HL-60/S4 treated with retinoic acid at 250 ng/mL for 4 days and 3 days (cell line): Measurements from ENCODE around the gene NDUFA11.

Experiments
- in situ Hi-C: fragments of 300-500 bp; cut with MboI; formaldehyde crosslinking; loops from 2 replicates; pipeline ENCODE4 v1.7.0; 2022; ENCODE audit warnings: low sequenced_read_pairs

The NDUFA11 gene

GRCh38 chr19:5932609-5933262 is 29.1 kb upstream of the NDUFA11 start:
- in situ Hi-C loops, result no loop called here

GRCh38 chr19:5932146-5932545 is 28.6 kb upstream of the NDUFA11 start:
- in situ Hi-C loops, result no loop called here

DNA sequence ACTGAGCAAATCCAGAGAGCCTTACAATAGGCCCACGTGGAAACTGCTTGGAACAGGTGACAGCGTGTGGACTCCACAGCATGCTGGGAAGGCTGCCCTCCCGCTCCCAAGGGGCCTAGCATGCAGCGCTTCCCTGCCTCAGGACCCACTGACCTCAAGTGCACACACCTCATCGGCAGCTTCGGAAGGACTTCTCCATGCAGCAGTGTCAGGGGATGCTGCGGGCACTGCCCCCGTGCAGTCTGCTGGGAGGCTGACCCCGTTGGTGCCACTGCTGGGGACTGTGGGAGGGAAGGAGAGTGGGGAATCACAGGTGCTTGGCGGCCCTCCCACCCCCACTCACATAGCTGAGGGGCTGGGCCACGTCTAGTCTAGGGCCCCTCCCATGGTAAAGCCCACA is 27.7 kb upstream of the NDUFA11 start:
- in situ Hi-C loops, result no loop called here

DNA sequence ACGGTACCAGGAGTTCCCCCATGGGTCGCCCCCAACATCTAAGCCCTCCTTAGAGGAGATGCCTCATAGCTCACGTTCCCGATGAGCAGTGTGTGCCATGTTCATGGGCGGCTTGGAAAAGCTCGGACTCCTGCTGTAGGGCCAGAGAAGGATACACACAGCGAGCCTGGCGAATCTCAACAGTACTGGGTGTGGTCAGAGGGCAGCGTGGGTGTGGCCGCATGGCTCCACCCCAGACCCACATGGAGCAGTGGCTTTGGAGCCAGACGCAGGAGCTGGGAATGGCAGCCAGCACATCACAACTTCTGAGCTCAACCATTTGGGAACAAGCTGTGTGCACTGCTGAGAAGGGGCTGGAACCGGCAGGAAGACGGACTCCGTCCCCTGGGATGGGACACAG is 26.0 kb upstream of the NDUFA11 start:
- in situ Hi-C loops, result no loop called here

GRCh38 chr19:5929179-5929578 is 25.6 kb upstream of the NDUFA11 start:
- in situ Hi-C loops, result no loop called here

DNA sequence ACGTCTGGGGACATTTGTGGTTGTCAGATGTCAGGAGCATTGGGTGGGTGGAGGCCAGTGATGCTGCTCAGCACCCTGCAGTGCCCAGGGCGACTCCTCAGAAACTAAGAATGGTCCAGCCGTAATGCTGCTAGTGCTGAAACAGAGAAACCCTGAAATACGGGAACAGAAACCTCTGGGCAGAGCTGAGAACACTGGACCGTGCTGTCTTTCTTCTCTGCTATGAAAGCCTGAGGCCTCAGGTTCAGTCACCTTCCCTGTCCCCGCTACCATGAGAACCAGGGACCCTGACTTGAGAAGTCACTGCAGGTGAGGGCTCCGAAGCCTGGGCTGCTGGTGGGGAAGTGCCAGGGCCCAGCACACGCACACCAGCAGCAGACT is 23.8 kb upstream of the NDUFA11 start:
- in situ Hi-C loops, result no loop called here

GRCh38 chr19:5926641-5927440 is 23.3 kb upstream of the NDUFA11 start:
- in situ Hi-C loops, result no loop called here

- in situ Hi-C loops, result no loop called here
Observed at GRCh38 chr19:5925830-5926427, 22.3 kb upstream of the NDUFA11 start.

GRCh38 chr19:5923356-5923755 is 19.8 kb upstream of the NDUFA11 start:
- in situ Hi-C loops, result no loop called here

- in situ Hi-C loops, result no loop called here
Observed at GRCh38 chr19:5922161-5922545, 18.6 kb upstream of the NDUFA11 start.

- in situ Hi-C loops, result no loop called here
Observed at GRCh38 chr19:5921516-5922160, 18.0 kb upstream of the NDUFA11 start.

- in situ Hi-C loops, result no loop called here
Observed at GRCh38 chr19:5918463-5919079, 15.0 kb upstream of the NDUFA11 start.

DNA sequence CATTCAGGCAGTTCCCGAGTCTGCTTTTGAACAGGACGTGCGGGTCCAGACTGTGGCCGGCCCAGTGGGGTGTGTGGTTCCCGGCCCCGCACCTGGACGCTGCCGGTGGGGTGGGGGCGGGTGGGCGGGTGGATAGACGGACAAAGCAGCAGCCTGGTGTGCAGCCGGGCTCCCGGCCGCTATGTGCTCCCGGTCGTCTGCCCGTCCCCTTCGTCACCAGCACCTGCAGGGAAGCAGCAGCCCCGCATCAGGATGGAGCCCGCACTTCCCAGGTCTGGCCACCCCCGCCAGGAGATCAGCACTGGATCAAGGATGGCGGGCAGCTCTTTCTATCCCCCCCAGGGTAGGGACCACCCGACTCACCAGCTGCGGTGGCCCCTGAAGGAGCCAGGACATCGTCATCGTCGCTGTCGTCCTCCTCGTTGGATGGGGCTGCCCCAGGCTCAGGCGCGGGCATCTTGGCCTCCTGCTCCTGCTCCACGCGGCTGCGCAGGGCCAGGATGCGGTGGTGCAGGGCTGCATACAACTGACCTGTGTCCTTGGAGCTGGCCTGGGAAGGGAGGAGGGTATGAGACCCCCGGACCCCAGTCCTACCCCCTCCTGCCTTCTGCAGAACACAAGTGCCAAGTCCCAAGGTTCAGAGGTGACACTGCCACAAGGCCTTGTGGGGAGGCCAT is 14.0 kb upstream of the NDUFA11 start:
- in situ Hi-C loops, result no loop called here

- in situ Hi-C loops, result no loop called here
Observed at GRCh38 chr19:5916181-5916708, 12.7 kb upstream of the NDUFA11 start.

GRCh38 chr19:5915782-5916165 is 12.2 kb upstream of the NDUFA11 start:
- in situ Hi-C loops, result no loop called here

DNA sequence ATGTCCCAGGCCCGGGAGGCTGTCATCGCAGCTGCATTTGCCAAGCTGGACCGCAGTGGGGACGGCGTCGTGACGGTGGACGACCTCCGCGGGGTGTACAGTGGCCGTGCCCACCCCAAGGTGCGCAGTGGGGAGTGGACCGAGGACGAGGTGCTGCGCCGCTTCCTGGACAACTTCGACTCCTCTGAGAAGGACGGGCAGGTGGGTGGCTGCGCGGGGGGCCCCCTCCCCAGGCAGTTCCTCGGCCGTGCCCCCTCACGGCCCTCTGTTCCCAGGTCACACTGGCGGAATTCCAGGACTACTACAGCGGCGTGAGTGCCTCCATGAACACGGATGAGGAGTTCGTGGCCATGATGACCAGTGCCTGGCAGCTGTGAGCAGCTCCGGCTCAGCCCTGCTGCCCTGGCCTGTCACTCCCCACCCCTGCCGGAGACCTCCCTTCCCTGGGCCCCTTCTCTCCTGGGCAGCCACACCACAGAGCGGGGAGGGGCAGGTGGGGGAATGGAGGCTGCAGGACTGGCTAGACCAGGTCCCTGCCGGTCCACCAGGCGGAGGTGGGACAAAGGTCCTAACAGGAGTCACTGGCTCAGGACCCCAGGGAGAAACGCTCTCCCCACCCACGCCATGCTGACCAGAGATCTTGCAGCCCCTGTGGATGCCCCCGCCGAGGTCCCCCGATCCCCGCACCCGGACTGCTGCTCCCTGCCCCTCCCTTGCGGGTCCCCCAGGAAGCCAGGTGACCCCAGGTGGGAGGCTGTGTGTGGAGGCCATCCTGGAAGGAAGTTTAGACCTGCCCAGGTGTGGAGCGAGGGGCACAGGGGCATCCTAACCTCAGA is 11.6 kb upstream of the NDUFA11 start:
- in situ Hi-C loops, result no loop called here

- in situ Hi-C loops, result no loop called here
Observed at GRCh38 chr19:5914358-5914774, 10.8 kb upstream of the NDUFA11 start.

DNA sequence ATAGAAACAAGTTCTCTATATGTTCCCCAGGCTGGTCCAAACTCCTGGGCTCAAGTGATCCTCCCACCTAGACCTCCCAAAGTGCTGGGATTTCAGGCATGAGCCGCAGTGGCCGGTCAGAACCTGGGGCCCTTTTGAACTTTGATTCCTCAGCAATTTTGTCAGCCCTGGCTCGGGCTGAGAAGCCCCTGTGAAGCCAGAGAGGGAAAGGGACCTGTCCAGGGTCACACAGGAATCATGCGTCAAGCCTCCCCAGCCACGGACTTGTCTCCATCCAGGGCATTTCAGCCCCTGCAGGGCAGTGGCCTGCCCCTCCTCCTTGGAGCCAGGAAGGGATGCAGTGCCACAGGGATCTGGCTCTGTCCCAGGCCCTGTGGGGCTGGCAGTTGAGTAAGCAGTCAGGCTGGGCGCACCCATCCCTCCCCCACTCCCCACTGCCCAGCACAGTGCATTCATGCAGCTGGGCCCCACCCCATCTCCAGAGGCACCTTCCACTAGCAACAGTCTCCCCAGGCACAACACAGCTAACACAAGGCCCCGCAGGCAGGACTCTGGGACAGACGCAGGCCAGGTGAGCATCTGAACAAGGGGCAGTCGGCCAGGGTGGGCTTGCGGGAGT is 10.3 kb upstream of the NDUFA11 start, which contains the start of gene CAPS:
TSS of gene CAPS (plus strand) at position 516 of the 619 bp plus-strand sequence. CDS start 153 bp downstream, outside the sequence.
- in situ Hi-C loops, result no loop called here

GRCh38 chr19:5911366-5911765 is 7.8 kb upstream of the NDUFA11 start:
- in situ Hi-C loops, result no loop called here
